HG03095 (cell line): Measurements from ENCODE around the gene MPZL2.
"Not testable (repeated sequence)": the region's sequence is repeated elsewhere in the genome, so short reads cannot be mapped to it uniquely, and the experiment has no call there.

ENCODE experiments used
- ATAC-seq: cut with Tn5 transposase; IDR thresholded peaks from one replicate; pipeline ENCODE4 v1.9.1; 2021; ENCODE audit warnings: moderate library complexity; ENCODE audit not compliant: unreplicated experiment

MPZL2 gene

DNA sequence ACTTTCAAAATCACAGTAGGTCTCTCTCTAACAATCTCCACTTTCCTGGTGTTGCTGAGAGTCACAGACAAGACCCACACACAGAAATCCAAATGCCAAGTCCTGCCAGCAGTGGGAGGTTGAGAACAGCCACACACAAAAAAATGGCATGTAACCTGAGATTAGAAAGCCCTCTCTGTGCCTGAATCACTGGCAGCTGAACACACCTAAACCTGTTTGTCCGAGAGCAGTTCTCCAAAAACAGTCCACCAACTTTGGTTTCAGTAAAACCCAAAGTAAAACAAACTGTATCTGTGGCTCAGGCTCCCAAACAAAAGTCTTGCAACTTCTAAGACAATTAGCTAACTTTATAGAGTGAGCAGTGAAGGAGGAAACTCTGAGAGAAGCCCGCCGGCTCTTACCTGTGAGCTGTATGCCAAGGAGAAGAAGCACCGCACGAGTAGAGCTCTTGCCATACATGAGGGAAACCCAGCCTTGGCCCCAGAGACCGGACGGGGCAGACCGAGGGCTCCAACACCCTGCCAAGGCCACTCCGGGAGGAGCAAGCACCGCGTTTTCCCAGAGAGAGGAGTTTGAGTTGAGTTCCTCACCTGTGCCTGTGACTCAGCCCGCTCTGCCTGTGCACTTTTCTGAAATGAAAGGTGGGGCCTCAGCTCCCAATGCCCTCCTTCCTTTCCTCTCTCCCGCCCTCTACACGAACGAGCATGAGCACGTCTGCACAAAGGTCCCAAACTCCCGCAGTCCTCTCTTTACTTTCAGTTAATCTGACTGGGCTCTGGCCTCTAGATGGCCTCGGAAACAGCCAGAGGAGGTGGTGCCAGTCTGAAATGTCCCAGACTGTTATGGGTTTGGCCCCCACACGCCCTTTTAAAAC, at the start of gene MPZL2:
Gene MPZL2, minus strand, starts transcription at position 603 of the 874 bp plus-strand sequence. Its CDS starts 144 bp downstream, at position 459.
- no peak for ATAC-seq

GRCh38 chr11:118313242-118313641, 49.1 kb upstream of the MPZL2 start:
- no peak for ATAC-seq

DNA sequence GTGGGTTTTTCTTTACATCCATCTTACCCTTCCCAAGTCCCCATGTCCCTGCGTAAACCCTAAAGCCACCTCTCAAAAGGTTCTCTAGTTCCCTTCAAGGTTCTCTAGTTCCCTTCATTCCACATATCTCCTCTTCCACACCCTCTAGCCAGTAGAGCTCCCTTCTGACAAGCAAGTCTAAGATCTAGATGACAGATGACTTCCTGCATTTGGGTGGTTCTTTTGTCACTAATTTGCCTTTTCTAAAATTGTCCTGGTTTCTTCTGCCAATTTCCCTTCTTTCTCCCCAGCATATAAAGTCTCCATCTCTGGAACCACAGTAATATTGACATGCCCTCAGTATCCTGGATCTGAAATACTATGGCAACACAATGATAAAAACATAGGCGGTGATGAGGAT, 48.2 kb upstream of the MPZL2 start:
- no peak for ATAC-seq

- ATAC-seq, result no peak
Measured at GRCh38 chr11:118311518-118311917, 47.4 kb upstream of the MPZL2 start.

DNA sequence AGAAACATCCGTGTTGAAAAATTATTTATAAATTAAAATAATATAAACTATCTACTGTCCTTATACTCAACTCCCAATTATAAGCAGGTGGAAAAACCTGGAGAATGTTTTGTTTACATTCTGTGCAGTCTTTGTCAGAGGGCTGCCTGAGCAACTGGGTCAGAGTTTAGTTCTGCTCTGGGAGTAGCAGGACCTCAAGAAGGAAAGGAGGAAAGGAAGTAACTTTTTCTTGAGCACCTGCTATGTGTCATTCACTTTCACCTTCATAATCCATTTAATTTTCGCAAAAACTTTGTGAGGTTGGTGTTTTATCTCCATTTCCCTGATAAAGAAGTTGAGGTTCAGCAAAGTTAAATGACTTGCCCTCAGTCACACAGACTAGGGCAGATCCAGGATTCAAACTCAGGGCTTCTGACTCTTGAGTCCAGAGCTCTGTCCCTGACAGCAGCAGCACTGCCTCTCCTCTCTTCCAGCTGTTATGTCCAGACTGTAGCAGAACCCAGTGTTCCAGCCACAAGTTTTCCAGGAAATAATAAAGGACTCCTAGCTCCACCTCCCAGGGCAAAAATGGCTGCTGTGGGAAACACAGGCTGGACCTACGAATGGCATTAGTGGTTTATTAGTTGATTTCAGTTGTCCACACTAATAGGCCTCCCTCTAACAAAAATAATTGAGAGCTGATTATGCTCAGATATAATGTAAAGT, 46.8 kb upstream of the MPZL2 start:
- ATAC-seq, result no peak

GRCh38 chr11:118310271-118310670, 46.2 kb upstream of the MPZL2 start:
- ATAC-seq, result no peak

DNA sequence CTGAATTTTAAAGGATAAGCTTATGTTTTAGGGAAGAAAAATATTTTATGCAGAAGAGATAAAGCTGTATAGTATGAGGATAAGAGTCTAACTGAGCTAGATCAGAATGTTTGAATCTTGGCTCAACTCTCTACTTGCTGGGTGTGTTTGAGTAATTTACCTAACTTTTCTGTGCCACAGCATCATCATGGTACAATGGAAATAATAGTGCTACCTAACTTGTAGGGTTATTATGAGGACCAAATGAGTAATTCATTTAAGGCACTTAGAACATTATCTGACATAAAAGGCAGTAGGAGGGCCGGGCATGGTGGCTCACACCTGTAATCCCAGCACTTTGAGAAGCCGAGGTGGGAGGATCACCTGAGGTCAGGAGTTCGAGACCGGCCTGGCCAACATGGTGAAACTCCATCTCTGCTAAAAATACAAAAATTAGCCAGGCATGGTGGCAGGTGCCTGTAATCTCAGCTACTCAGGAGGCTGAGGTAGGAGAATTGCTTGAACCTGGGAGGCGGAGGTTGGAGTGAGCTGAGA, 45.0 kb upstream of the MPZL2 start:
- ATAC-seq, result not testable (repeated sequence)

DNA sequence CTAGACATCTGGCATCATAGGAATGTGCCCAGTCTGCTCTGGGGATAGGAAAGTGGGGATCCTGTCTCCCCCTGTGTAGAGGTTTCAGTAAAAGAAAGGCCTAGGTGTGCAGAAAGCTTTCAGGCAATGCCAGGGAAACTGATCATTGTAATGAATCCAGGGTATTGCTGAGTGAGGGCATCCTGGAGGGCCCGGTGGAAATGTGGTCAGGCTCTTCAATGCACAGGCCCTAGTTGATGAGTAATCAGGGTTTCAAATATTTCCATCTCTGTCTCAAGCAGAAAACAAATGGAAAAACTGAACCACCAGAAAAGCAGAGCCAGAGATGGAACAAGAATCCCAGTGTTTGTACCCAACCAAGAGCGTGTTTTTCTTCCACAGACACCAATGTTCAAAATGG, 42.5 kb upstream of the MPZL2 start:
- ATAC-seq, result no peak

DNA sequence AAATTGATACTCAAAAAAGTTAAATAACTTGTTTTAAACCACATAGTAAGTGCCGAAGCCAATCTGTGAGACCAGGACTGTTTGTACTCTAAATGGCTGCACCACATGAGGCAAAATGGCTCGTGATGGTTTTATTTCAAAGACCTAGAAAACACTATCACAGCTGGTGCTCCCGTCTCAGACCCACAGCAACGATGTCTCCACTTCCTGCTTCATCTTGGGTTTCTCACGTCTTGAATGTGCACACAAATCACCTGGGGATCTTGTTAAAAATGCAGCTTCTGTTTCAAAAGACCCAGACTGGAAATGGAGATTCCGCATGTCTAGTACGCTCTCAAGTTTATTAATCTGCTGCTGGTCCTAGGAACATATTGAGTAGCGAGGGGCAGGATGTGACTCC, 41.6 kb upstream of the MPZL2 start:
- ATAC-seq, result no peak

DNA sequence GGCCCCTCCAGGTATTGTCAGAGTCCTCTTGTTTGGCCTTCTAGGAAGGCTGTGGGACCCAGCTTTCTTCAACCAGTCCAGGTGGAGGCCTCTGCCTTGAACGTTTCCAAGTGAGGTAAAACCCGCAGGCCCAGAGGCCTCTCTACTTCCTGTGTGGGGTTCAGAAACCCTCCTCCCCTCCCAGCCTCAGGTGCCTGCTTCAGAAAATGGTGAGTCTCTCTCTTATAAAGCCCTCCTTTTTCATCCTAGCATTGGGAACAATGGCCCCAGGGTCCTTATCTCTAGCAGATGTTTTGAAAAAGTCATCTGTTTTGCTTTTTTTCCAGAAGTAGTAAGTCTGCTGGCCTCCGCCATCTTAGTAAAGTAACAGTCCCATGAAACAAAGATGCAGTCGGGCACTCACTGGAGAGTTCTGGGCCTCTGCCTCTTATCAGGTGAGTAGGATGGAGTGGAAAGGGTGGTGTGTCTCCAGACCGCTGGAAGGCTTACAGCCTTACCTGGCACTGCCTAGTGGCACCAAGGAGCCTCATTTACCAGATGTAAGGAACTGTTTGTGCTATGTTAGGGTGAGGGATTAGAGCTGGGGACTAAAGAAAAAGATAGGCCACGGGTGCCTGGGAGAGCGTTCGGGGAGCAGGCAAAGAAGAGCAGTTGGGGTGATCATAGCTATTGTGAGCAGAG, 40.6 kb upstream of the MPZL2 start, which contains the start of gene CD3E:
Gene CD3E, plus strand, starts transcription at position 163 of the 681 bp plus-strand sequence. Its CDS starts 223 bp downstream, at position 386.
- ATAC-seq, result no peak

DNA sequence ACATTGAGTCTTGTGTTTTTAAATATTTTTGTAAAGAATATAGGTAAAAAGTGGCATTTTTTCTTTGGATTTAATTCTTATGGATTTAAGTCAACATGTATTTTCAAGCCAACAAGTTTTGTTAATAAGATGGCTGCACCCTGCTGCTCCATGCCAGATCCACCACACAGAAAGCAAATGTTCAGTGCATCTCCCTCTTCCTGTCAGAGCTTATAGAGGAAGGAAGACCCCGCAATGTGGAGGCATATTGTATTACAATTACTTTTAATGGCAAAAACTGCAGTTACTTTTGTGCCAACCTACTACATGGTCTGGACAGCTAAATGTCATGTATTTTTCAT, 40.1 kb upstream of the MPZL2 start:
- no peak for ATAC-seq

- no peak for ATAC-seq
Measured at GRCh38 chr11:118301600-118302195, 37.6 kb upstream of the MPZL2 start.

- no peak for ATAC-seq
Measured at GRCh38 chr11:118295815-118296454, 31.8 kb upstream of the MPZL2 start.

DNA sequence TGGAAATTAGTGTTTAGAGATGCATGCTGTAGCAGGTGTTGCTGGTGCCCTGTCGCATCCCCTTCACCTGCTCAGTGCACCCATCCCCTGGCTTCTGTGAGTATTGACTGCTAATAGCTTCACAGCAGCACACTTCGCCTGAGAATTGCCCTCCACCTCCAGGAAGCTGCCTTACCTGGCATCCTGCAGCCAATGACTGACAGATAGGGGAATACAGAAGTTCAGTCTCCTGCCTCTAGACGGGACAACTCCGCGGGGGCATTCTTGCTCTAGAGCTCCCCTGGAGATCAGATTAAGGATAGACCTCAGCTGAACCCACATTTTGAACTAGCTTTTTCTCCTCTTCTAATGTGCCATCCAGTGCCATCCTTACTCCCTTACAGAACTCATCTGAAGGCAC, 31.1 kb upstream of the MPZL2 start:
- ATAC-seq, result no peak

DNA sequence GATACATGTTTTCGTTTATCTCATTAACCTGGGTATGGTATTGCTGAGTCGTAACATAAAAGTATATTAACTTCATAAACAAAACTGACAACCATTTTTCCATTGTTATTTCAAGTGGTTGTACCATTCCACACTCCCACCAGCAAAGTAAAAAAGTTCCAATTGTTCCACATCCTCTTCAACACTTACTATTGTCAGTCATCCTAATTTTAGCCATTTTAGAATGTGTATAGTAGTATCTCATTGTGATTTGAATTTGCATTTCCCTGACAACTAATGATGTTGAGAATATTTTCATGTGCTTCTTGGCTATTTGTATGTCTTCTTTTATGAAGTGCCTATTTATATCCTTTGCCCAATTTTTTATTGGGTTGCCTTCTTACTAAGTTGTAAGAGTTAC, 30.0 kb upstream of the MPZL2 start:
- ATAC-seq, result no peak

- ATAC-seq, result no peak
Measured at GRCh38 chr11:118291477-118292135, 27.5 kb upstream of the MPZL2 start.

- no peak for ATAC-seq
Measured at GRCh38 chr11:118290923-118291322, 26.8 kb upstream of the MPZL2 start.

- ATAC-seq, result no peak
Measured at GRCh38 chr11:118289401-118289800, 25.3 kb upstream of the MPZL2 start.

- no peak for ATAC-seq
Measured at GRCh38 chr11:118287006-118287405, 22.9 kb upstream of the MPZL2 start.

DNA sequence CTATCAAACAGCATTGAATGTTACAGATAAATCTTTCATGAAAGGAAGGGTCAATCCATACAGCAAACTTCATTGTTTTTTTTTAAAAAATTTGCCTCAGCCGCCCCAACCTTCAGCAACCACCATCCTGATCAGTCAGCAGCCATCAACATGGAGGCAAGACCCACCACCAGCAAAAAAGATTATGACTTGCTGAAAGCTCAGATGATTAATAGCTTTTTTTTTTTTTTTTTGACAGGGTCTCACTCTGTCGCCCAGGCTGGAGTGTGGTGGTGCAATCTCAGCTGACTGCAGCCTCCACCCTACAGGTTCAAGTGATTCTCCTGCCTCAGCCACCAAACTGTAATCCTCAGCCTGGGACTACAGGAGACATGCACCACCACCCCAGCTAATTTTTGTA, 22.4 kb upstream of the MPZL2 start:
- no peak for ATAC-seq
